HG03039 (cell line): ENCODE results near the gene TLDC2.

Experiments
- ATAC-seq: cut with Tn5 transposase; IDR thresholded peaks from one replicate; pipeline ENCODE4 v1.9.1; 2021; ENCODE audit warnings: mild to moderate bottlenecking, moderate library complexity; ENCODE audit not compliant: unreplicated experiment

TLDC2 gene

GRCh38 chr20:36941401-36941835 lies 65.5 kb downstream of the TLDC2 start:
- no peak for ATAC-seq
